ENCODE results near the gene ZFAND6.

- TF ChIP-seq POLR2A (IDR thresholded peaks at IDR 0.05), result no peak
- TF ChIP-seq, protein P1, sequence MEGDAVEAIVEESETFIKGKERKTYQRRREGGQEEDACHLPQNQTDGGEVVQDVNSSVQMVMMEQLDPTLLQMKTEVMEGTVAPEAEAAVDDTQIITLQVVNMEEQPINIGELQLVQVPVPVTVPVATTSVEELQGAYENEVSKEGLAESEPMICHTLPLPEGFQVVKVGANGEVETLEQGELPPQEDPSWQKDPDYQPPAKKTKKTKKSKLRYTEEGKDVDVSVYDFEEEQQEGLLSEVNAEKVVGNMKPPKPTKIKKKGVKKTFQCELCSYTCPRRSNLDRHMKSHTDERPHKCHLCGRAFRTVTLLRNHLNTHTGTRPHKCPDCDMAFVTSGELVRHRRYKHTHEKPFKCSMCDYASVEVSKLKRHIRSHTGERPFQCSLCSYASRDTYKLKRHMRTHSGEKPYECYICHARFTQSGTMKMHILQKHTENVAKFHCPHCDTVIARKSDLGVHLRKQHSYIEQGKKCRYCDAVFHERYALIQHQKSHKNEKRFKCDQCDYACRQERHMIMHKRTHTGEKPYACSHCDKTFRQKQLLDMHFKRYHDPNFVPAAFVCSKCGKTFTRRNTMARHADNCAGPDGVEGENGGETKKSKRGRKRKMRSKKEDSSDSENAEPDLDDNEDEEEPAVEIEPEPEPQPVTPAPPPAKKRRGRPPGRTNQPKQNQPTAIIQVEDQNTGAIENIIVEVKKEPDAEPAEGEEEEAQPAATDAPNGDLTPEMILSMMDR (IDR thresholded peaks at IDR 0.05), result no peak
- no peak for TF ChIP-seq POLR2AphosphoS5 (IDR thresholded peaks at IDR 0.05)
Measured at GRCh38 chr15:80105193-80105592, 45.7 kb downstream of the ZFAND6 start.

Data from breast epithelium (tissue), 3 donors.